GM23338 (cell line): ENCODE measurements around the gene CKLF. TPM values are rescaled to one million over a fixed set of nuclear protein-coding genes. Genes with fewer than 3 reads are reported as not detected.

ENCODE experiments used
- ATAC-seq: fragments of 200-7000 bp; cut with Tn5 transposase; 3 replicates; pipeline ENCODE4 v1.9.1; 2020
- DNase-seq: peaks from one replicate; pipeline ENCODE4 v3.0.0-alpha.2; 2015; ENCODE audit warnings: low spot score
- H2AFZ ChIP-seq: fragments of 200-600 bp; sonication (generic); 2 replicates; pipeline ENCODE4 v1.8.0; 2016; ENCODE audit warnings: antibody characterized with exemption, mild to moderate bottlenecking, moderate library complexity
- H3F3A ChIP-seq: fragments of 200-600 bp; sonication (generic); replicated peaks from 2 replicates; pipeline ENCODE4 v1.8.0; 2017; ENCODE audit warnings: antibody characterized with exemption, mixed run types, low read depth
- H3K27ac ChIP-seq: fragments of 200-600 bp; sonication (generic); 2 replicates; pipeline ENCODE4 v1.6.1; 2016; ENCODE audit warnings: low read depth
- H3K27me3 ChIP-seq: fragments of 200-600 bp; sonication (generic); 2 replicates; pipeline ENCODE4 v1.8.0; 2016; ENCODE audit warnings: mild to moderate bottlenecking, mixed run types, moderate library complexity; ENCODE audit not compliant: insufficient read depth
- H3K36me3 ChIP-seq: fragments of 200-600 bp; sonication (generic); 2 replicates; pipeline ENCODE4 v1.8.0; 2016; ENCODE audit warnings: mild to moderate bottlenecking; ENCODE audit not compliant: insufficient read depth
- H3K4me1 ChIP-seq: fragments of 200-600 bp; sonication (generic); 2 replicates; pipeline ENCODE4 v1.8.0; 2016; ENCODE audit warnings: mild to moderate bottlenecking, moderate library complexity; ENCODE audit not compliant: insufficient read depth
- H3K4me2 ChIP-seq: fragments of 200-600 bp; sonication (generic); 2 replicates; pipeline ENCODE4 v1.7.1; 2017; ENCODE audit warnings: mixed run types
- H3K4me3 ChIP-seq: fragments of 200-600 bp; sonication (generic); 2 replicates; pipeline ENCODE4 v1.6.1; 2016; ENCODE audit warnings: mixed run types
- H3K79me2 ChIP-seq: fragments of 200-600 bp; sonication (generic); replicated peaks from 2 replicates; pipeline ENCODE4 v1.8.0; 2017; ENCODE audit warnings: mild to moderate bottlenecking; ENCODE audit not compliant: insufficient read depth
- H3K9me2 ChIP-seq: fragments of 200-600 bp; sonication (generic); 2 replicates; pipeline ENCODE4 v1.8.0; 2017; ENCODE audit not compliant: insufficient read depth
- H4K20me1 ChIP-seq: fragments of 200-600 bp; sonication (generic); replicated peaks from 2 replicates; pipeline ENCODE4 v1.8.0; 2017; ENCODE audit warnings: mild to moderate bottlenecking; ENCODE audit not compliant: insufficient read depth
- H3K27ac Mint-ChIP-seq: 2 replicates; pipeline ENCODE4 v1.8.0; 2020; ENCODE audit warnings: inconsistent platforms, mild to moderate bottlenecking, moderate library complexity, mixed read lengths
- H3K27me3 Mint-ChIP-seq: 3 replicates; pipeline ENCODE4 v1.8.0; 2022; ENCODE audit warnings: low read depth, mild to moderate bottlenecking, moderate library complexity, mixed read lengths, inconsistent platforms; ENCODE audit not compliant: insufficient read depth, poor library complexity
- H3K36me3 Mint-ChIP-seq: 3 replicates; pipeline ENCODE4 v1.8.0; 2021; ENCODE audit warnings: low read depth, mild to moderate bottlenecking, inconsistent platforms, moderate library complexity, mixed read lengths
- H3K4me1 Mint-ChIP-seq: 3 replicates; pipeline ENCODE4 v1.8.0; 2020; ENCODE audit warnings: mild to moderate bottlenecking, inconsistent platforms, mixed read lengths
- H3K4me3 Mint-ChIP-seq: 3 replicates; pipeline ENCODE4 v1.8.0; 2021; ENCODE audit warnings: moderate library complexity, mild to moderate bottlenecking, inconsistent platforms, mixed read lengths
- H3K9me3 Mint-ChIP-seq: 3 replicates; pipeline ENCODE4 v1.8.0; 2020; ENCODE audit warnings: moderate library complexity, mild to moderate bottlenecking, inconsistent platforms, mixed read lengths
- CREB1 ChIP-seq: fragments of 250-450 bp; sonication (Bioruptor Pico); IDR thresholded peaks from 2 replicates; pipeline ENCODE4 v1.5.0; 2020; ENCODE audit warnings: low read depth, mild to moderate bottlenecking, moderate library complexity
- EZH2 ChIP-seq: fragments of 200-600 bp; sonication (generic); IDR thresholded peaks from one replicate; pipeline ENCODE4 v1.8.0; 2017; ENCODE audit warnings: antibody characterized with exemption, mild to moderate bottlenecking, low read depth; ENCODE audit not compliant: unreplicated experiment
- EZH2phosphoT487 ChIP-seq: fragments of 200-600 bp; sonication (generic); IDR thresholded peaks from one replicate; pipeline ENCODE4 v1.8.1; 2018; ENCODE audit warnings: antibody characterized with exemption; ENCODE audit not compliant: unreplicated experiment
- JUNB ChIP-seq: IDR thresholded peaks from one replicate; pipeline ENCODE4 v1.6.1; 2016; ENCODE audit warnings: antibody characterized with exemption; ENCODE audit not compliant: unreplicated experiment
- NANOG ChIP-seq: IDR thresholded peaks from 2 replicates; pipeline ENCODE4 v1.6.1; 2016; ENCODE audit warnings: antibody characterized with exemption, borderline replicate concordance
- POLR2AphosphoS5 ChIP-seq: IDR thresholded peaks from 2 replicates; pipeline ENCODE4 v1.6.1; 2016; ENCODE audit warnings: antibody characterized with exemption, low read depth
- STAT1 ChIP-seq: IDR thresholded peaks from one replicate; pipeline ENCODE4 v1.6.1; 2016; ENCODE audit warnings: antibody characterized with exemption; ENCODE audit not compliant: unreplicated experiment
- ZNF114 ChIP-seq: fragments of 250-450 bp; sonication (Bioruptor Pico); IDR thresholded peaks from 2 replicates; pipeline ENCODE4 v1.5.0; 2020; ENCODE audit warnings: mild to moderate bottlenecking, moderate library complexity
- ZNF331 ChIP-seq: fragments of 250-450 bp; sonication (Bioruptor Pico); IDR thresholded peaks from 2 replicates; pipeline ENCODE4 v1.5.0; 2020; ENCODE audit warnings: low read depth, mild to moderate bottlenecking, moderate library complexity
- polyA plus RNA-seq: library from polyadenylated mRNA; unstranded; fragments of >200 nt; fragmentation: Nextera tagmentation; extraction: Ambion mirVana; gene quantifications from 2 replicates; pipeline ENCODE4 v1.2.1, GENCODE V29; 2016
- total RNA-seq: library from RNA; depleted of rRNA; stranded (reverse); fragments of >200 nt; shearing (Covaris generic); gene quantifications from 2 replicates; pipeline ENCODE4 v1.2.3, GENCODE V29; 2014
- TF ChIP-seq, protein P1 (sequence below), 2 experiments: fragments of 200-600 bp in 1 of 2; sonication (generic) in 1 of 2; conservative IDR thresholded peaks; 2 replicates each; pipeline versions ENCODE4 v1.5.1 to v1.6.1; 2016 to 2017; ENCODE audit warnings: antibody characterized with exemption in 2 of 2, low read depth in 2 of 2, mild to moderate bottlenecking in 2 of 2, moderate library complexity in 1 of 2
- TF ChIP-seq, protein P2 (sequence below): fragments of 250-450 bp; sonication (Bioruptor Pico); IDR thresholded peaks from 2 replicates; pipeline ENCODE4 v1.5.0; 2020; ENCODE audit warnings: mild to moderate bottlenecking, moderate library complexity
- TF ChIP-seq, protein P3 (sequence below): IDR thresholded peaks from one replicate; pipeline ENCODE4 v1.6.1; 2018; ENCODE audit warnings: antibody characterized with exemption; ENCODE audit not compliant: unreplicated experiment
- TF ChIP-seq, protein P4 (sequence below): IDR thresholded peaks from 2 replicates; pipeline ENCODE4 v1.6.1; 2016; ENCODE audit warnings: antibody characterized with exemption

The CKLF gene
- total and polyA plus RNA-seq, 2 experiments from 2014 or later: 25.5 to 60.0 TPM

DNA sequence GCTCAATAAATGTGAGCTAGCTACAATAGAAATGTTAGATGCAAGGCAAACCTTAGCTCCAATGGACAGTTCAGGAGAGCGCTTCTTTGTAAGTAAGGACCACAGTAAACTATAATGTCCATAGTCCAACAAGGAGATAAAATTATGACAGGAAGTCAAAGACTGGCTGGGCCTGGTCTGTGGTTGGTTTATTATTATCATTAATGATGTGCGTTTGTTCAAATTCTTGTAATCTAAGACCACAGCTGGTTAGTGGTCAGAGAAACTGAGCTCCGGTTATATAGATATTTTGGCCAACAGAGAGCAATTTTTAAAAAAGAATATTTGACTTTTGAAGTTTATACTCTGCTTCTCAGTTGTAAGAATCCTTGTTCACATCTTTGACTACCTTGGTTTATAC is 22.2 kb downstream of the CKLF start:
- no peak overlapping the region for H3K27ac Mint-ChIP-seq

More for the DNA sequence above, 22.2 kb downstream of the CKLF start:
- no peak for DNase-seq
- Histone ChIP-seq H4K20me1 (no peaks in the 10 kb centered on the region), H3K36me3 (no peaks in the 10 kb centered on the region), H2AFZ (no peak overlapping the region), H3K27me3 (peaks cover 34% of the 10 kb centered on the region), H3K79me2 (no peaks in the 10 kb centered on the region), H3K9me2 (no peaks in the 10 kb centered on the region), H3K27ac (no peak overlapping the region), H3K4me2 (no peak overlapping the region), H3K4me3 (no peak overlapping the region), H3F3A (no peaks in the 10 kb centered on the region), H3K4me1 (0 out of 2 replicates have a peak, but pooled peaks cover 8% of the 10 kb centered on the region)
- Mint-ChIP-seq H3K4me3 (no peak overlapping the region), H3K9me3 (no peaks in the 10 kb centered on the region), H3K36me3 (no peaks in the 10 kb centered on the region), H3K27me3 (peaks cover 26% of the 10 kb centered on the region), H3K4me1 (peaks cover 11% of the 10 kb centered on the region)
- ATAC-seq: no peak
- TF ChIP-seq, protein P1, sequence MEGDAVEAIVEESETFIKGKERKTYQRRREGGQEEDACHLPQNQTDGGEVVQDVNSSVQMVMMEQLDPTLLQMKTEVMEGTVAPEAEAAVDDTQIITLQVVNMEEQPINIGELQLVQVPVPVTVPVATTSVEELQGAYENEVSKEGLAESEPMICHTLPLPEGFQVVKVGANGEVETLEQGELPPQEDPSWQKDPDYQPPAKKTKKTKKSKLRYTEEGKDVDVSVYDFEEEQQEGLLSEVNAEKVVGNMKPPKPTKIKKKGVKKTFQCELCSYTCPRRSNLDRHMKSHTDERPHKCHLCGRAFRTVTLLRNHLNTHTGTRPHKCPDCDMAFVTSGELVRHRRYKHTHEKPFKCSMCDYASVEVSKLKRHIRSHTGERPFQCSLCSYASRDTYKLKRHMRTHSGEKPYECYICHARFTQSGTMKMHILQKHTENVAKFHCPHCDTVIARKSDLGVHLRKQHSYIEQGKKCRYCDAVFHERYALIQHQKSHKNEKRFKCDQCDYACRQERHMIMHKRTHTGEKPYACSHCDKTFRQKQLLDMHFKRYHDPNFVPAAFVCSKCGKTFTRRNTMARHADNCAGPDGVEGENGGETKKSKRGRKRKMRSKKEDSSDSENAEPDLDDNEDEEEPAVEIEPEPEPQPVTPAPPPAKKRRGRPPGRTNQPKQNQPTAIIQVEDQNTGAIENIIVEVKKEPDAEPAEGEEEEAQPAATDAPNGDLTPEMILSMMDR (conservative IDR thresholded peaks at IDR 0.05; ENCODE audit: low read depth in 2 of 2): no peak
- TF ChIP-seq ZNF114 (CRISPR knock-in tag): no peak
- TF ChIP-seq CREB1 (CRISPR knock-in tag): no peak
- no peak for TF ChIP-seq JUNB
- TF ChIP-seq, protein P2, sequence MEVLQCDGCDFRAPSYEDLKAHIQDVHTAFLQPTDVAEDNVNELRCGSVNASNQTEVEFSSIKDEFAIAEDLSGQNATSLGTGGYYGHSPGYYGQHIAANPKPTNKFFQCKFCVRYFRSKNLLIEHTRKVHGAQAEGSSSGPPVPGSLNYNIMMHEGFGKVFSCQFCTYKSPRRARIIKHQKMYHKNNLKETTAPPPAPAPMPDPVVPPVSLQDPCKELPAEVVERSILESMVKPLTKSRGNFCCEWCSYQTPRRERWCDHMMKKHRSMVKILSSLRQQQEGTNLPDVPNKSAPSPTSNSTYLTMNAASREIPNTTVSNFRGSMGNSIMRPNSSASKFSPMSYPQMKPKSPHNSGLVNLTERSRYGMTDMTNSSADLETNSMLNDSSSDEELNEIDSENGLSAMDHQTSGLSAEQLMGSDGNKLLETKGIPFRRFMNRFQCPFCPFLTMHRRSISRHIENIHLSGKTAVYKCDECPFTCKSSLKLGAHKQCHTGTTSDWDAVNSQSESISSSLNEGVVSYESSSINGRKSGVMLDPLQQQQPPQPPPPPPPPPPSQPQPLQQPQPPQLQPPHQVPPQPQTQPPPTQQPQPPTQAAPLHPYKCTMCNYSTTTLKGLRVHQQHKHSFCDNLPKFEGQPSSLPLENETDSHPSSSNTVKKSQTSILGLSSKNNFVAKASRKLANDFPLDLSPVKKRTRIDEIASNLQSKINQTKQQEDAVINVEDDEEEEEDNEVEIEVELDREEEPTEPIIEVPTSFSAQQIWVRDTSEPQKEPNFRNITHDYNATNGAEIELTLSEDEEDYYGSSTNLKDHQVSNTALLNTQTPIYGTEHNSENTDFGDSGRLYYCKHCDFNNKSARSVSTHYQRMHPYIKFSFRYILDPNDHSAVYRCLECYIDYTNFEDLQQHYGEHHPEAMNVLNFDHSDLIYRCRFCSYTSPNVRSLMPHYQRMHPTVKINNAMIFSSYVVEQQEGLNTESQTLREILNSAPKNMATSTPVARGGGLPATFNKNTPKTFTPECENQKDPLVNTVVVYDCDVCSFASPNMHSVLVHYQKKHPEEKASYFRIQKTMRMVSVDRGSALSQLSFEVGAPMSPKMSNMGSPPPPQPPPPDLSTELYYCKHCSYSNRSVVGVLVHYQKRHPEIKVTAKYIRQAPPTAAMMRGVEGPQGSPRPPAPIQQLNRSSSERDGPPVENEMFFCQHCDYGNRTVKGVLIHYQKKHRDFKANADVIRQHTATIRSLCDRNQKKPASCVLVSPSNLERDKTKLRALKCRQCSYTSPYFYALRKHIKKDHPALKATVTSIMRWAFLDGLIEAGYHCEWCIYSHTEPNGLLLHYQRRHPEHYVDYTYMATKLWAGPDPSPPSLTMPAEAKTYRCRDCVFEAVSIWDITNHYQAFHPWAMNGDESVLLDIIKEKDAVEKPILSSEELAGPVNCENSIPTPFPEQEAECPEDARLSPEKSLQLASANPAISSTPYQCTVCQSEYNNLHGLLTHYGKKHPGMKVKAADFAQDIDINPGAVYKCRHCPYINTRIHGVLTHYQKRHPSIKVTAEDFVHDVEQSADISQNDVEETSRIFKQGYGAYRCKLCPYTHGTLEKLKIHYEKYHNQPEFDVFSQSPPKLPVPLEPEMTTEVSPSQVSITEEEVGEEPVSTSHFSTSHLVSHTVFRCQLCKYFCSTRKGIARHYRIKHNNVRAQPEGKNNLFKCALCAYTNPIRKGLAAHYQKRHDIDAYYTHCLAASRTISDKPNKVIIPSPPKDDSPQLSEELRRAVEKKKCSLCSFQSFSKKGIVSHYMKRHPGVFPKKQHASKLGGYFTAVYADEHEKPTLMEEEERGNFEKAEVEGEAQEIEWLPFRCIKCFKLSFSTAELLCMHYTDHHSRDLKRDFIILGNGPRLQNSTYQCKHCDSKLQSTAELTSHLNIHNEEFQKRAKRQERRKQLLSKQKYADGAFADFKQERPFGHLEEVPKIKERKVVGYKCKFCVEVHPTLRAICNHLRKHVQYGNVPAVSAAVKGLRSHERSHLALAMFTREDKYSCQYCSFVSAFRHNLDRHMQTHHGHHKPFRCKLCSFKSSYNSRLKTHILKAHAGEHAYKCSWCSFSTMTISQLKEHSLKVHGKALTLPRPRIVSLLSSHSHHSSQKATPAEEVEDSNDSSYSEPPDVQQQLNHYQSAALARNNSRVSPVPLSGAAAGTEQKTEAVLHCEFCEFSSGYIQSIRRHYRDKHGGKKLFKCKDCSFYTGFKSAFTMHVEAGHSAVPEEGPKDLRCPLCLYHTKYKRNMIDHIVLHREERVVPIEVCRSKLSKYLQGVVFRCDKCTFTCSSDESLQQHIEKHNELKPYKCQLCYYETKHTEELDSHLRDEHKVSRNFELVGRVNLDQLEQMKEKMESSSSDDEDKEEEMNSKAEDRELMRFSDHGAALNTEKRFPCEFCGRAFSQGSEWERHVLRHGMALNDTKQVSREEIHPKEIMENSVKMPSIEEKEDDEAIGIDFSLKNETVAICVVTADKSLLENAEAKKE (CRISPR knock-in tag): no peak
- TF ChIP-seq, protein P3, sequence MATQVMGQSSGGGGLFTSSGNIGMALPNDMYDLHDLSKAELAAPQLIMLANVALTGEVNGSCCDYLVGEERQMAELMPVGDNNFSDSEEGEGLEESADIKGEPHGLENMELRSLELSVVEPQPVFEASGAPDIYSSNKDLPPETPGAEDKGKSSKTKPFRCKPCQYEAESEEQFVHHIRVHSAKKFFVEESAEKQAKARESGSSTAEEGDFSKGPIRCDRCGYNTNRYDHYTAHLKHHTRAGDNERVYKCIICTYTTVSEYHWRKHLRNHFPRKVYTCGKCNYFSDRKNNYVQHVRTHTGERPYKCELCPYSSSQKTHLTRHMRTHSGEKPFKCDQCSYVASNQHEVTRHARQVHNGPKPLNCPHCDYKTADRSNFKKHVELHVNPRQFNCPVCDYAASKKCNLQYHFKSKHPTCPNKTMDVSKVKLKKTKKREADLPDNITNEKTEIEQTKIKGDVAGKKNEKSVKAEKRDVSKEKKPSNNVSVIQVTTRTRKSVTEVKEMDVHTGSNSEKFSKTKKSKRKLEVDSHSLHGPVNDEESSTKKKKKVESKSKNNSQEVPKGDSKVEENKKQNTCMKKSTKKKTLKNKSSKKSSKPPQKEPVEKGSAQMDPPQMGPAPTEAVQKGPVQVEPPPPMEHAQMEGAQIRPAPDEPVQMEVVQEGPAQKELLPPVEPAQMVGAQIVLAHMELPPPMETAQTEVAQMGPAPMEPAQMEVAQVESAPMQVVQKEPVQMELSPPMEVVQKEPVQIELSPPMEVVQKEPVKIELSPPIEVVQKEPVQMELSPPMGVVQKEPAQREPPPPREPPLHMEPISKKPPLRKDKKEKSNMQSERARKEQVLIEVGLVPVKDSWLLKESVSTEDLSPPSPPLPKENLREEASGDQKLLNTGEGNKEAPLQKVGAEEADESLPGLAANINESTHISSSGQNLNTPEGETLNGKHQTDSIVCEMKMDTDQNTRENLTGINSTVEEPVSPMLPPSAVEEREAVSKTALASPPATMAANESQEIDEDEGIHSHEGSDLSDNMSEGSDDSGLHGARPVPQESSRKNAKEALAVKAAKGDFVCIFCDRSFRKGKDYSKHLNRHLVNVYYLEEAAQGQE: no peak
- TF ChIP-seq EZH2phosphoT487: no peak
- TF ChIP-seq, protein P4, sequence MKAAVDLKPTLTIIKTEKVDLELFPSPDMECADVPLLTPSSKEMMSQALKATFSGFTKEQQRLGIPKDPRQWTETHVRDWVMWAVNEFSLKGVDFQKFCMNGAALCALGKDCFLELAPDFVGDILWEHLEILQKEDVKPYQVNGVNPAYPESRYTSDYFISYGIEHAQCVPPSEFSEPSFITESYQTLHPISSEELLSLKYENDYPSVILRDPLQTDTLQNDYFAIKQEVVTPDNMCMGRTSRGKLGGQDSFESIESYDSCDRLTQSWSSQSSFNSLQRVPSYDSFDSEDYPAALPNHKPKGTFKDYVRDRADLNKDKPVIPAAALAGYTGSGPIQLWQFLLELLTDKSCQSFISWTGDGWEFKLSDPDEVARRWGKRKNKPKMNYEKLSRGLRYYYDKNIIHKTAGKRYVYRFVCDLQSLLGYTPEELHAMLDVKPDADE: no peak
- no peak for TF ChIP-seq EZH2
- no peak for TF ChIP-seq POLR2AphosphoS5
- TF ChIP-seq ZNF331 (CRISPR knock-in tag): no peak
- TF ChIP-seq STAT1: no peak
- TF ChIP-seq NANOG: no peak
